NCI-H82 (cell line): Measurements from ENCODE around the gene RBX1.
"Not testable (repeated sequence)": the region's sequence is repeated elsewhere in the genome, so short reads cannot be mapped to it uniquely, and the experiment has no call there.

Experiments used
- DNase-seq: peaks from one replicate; lab custom pipeline; 2025; lab: John Stamatoyannopoulos, UW

RBX1 gene

GRCh38 chr22:40950962-40951794 is at the start of gene RBX1:
Gene RBX1, plus strand, starts transcription at chr22:40951378. Its CDS starts 21 bp downstream, at chr22:40951399.
- DNase-seq = peak; percentile 98

GRCh38 chr22:40904101-40904500 is 47.1 kb upstream of the RBX1 start:
- DNase-seq = no peak

GRCh38 chr22:40908895-40909294 is 42.3 kb upstream of the RBX1 start:
- no peak for DNase-seq

- DNase-seq = no peak
Measured at GRCh38 chr22:40911772-40912171, 39.4 kb upstream of the RBX1 start.

GRCh38 chr22:40912987-40913386 is 38.2 kb upstream of the RBX1 start:
- DNase-seq = not testable (repeated sequence)

GRCh38 chr22:40919446-40919845 is 31.7 kb upstream of the RBX1 start:
- no peak for DNase-seq

- no peak for DNase-seq
Measured at GRCh38 chr22:40920526-40920925, 30.7 kb upstream of the RBX1 start.

GRCh38 chr22:40922484-40923303 is 28.5 kb upstream of the RBX1 start:
- DNase-seq = peak; percentile 63

GRCh38 chr22:40928657-40929056 is 22.5 kb upstream of the RBX1 start:
- DNase-seq = no peak

- DNase-seq = no peak
Measured at GRCh38 chr22:40932396-40932795, 18.8 kb upstream of the RBX1 start.

GRCh38 chr22:40939202-40939601 is 12.0 kb upstream of the RBX1 start:
- no peak for DNase-seq

GRCh38 chr22:40951795-40952605 is 822 bp downstream of the RBX1 start:
- DNase-seq = no peak

- DNase-seq = no peak
Measured at GRCh38 chr22:40953471-40953870, 2.3 kb downstream of the RBX1 start.

- DNase-seq = no peak
Measured at GRCh38 chr22:40954113-40954512, 2.9 kb downstream of the RBX1 start.

- no peak for DNase-seq
Measured at GRCh38 chr22:40955571-40955970, 4.4 kb downstream of the RBX1 start.

GRCh38 chr22:40957601-40958000 is 6.4 kb downstream of the RBX1 start:
- no peak for DNase-seq

GRCh38 chr22:40958299-40958698 is 7.1 kb downstream of the RBX1 start:
- DNase-seq = no peak

GRCh38 chr22:40960145-40960544 is 9.0 kb downstream of the RBX1 start:
- no peak for DNase-seq

- no peak for DNase-seq
Measured at GRCh38 chr22:40965936-40966725, 15.0 kb downstream of the RBX1 start.

- DNase-seq = no peak
Measured at GRCh38 chr22:40966726-40967085, 15.5 kb downstream of the RBX1 start.

GRCh38 chr22:40967111-40967760 is 16.1 kb downstream of the RBX1 start:
- DNase-seq = no peak
